ENCODE results near the gene DLX2. TPM values are rescaled to one million over a fixed set of nuclear protein-coding genes. Genes with fewer than 3 reads are reported as not detected.

Gene DLX2
- total RNA-seq, 4 donors from 2014 or later, result not detected

GRCh38 chr2:172100935-172101820, 1.5 kb downstream of the DLX2 start:
- no peak for TF ChIP-seq POLR2A (IDR thresholded peaks at IDR 0.05)
- TF ChIP-seq, protein P1, sequence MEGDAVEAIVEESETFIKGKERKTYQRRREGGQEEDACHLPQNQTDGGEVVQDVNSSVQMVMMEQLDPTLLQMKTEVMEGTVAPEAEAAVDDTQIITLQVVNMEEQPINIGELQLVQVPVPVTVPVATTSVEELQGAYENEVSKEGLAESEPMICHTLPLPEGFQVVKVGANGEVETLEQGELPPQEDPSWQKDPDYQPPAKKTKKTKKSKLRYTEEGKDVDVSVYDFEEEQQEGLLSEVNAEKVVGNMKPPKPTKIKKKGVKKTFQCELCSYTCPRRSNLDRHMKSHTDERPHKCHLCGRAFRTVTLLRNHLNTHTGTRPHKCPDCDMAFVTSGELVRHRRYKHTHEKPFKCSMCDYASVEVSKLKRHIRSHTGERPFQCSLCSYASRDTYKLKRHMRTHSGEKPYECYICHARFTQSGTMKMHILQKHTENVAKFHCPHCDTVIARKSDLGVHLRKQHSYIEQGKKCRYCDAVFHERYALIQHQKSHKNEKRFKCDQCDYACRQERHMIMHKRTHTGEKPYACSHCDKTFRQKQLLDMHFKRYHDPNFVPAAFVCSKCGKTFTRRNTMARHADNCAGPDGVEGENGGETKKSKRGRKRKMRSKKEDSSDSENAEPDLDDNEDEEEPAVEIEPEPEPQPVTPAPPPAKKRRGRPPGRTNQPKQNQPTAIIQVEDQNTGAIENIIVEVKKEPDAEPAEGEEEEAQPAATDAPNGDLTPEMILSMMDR (IDR thresholded peaks at IDR 0.05 in 4 of 5, conservative IDR thresholded peaks at IDR 0.05 in 1 of 5), result no peak
- H3K4me3 ChIP-seq, result peak overlapping the region in 2 of 4 donors; percentile 45 to 53
- no peak for DNase-seq

DNA sequence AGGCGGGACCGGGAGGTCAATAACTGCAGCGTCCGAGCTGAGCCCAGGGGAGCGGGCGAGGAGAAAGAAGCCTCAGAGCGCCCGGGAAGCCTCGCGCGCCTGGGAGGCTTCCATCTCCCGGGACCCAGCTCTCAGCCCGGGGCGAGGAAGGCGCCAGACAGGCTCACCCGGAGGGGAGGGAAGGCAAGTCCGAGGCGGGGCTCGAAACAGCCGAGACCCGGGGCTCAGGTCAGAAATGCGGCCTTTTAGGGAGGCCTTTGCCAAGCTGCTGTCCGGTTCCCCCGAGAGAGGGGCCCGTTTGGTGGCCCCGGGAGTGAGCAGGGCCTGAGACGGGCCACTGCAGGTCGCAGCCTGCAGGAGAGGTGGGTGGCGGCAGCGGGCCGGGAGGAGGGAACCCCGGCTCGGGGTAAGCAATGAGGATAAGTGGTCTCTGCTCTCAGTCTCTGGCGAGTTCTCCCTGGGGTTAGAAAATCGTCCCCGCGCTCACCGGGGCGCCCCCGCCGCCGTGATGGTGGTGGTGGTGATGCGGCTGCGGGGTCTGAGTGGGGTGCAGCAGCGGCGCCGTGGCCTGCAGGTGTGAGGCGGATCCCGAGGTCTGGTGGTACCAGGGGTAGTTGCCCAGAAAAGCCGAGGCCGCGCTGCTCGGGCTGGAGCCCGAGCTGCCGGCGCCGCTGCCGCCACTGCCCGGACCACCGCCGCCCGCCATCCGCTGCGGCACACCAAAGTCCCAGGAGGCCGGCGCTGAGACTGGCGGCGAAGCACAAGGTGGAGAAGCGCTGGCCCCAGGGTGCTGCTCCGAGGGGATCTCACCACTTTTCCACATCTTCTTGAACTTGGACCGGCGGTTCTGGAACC, 2.4 kb downstream of the DLX2 start:
- no peak for ATAC-seq
- H3K4me1 ChIP-seq, result peaks cover 31 to 57% of the 10 kb centered on the region in 2 donors
- peaks cover 99 to 100% (median 100%) of the 10 kb centered on the region in 3 donors for H3K27me3 ChIP-seq
- H3K4me3 ChIP-seq, result no peak overlapping the region
- no peaks in the 10 kb centered on the region for H3K9me3 ChIP-seq
- intact Hi-C loops (cut with DNase I; ENCODE audit: low total_unique reads), result loop anchor here (5.0 to 10.0 kb wide), 3 partner anchors 146 to 413 kb away; partner anchors contain the start of gene DYNC1I2
- in situ Hi-C loops (cut with MboI; ENCODE audit: low sequenced_read_pairs in 4 of 4), result loop anchor here (10.0 to 25.0 kb wide), 5 partner anchors 288 to 513 kb away; no protein-coding TSS in a partner anchor
- no peak for DNase-seq
- H3K27ac ChIP-seq, result no peak overlapping the region
- H3K36me3 ChIP-seq, result no peaks in the 10 kb centered on the region
- TF ChIP-seq POLR2A (IDR thresholded peaks at IDR 0.05), result no peak
- TF ChIP-seq, protein P1 (IDR thresholded peaks at IDR 0.05 in 4 of 5, conservative IDR thresholded peaks at IDR 0.05 in 1 of 5), result no peak

More at GRCh38 chr2:172100935-172101820, 1.5 kb downstream of the DLX2 start:
- H3K27ac ChIP-seq, result no peak overlapping the region
- in situ Hi-C loops (cut with MboI; ENCODE audit: low sequenced_read_pairs in 4 of 4) (loop anchor here (10.0 to 25.0 kb wide), 5 partner anchors 289 to 514 kb away; no protein-coding TSS in a partner anchor), intact Hi-C loops (cut with DNase I; ENCODE audit: low total_unique reads) (loop anchor here (5.0 to 10.0 kb wide), 3 partner anchors 146 to 414 kb away; partner anchors contain the start of gene DYNC1I2)
- ATAC-seq, result no peak
- no peaks in the 10 kb centered on the region for H3K9me3 ChIP-seq
- no peaks in the 10 kb centered on the region for H3K36me3 ChIP-seq
- H3K4me1 ChIP-seq, result peaks cover 26 to 49% of the 10 kb centered on the region in 2 donors
- peaks cover 99 to 100% (median 100%) of the 10 kb centered on the region in 3 donors for H3K27me3 ChIP-seq

- Histone ChIP-seq H3K9me3 (no peaks in the 10 kb centered on the region), H3K27ac (no peak overlapping the region), H3K27me3 (peaks cover 99 to 100% (median 100%) of the 10 kb centered on the region in 3 donors), H3K4me1 (peaks cover 35 to 64% of the 10 kb centered on the region in 2 donors), H3K4me3 (peak overlapping the region in 2 of 4 donors; percentile 32 to 48), H3K36me3 (no peaks in the 10 kb centered on the region)
- no peak for ATAC-seq
- no peak for TF ChIP-seq POLR2A (IDR thresholded peaks at IDR 0.05)
- TF ChIP-seq, protein P1 (IDR thresholded peaks at IDR 0.05 in 4 of 5, conservative IDR thresholded peaks at IDR 0.05 in 1 of 5), result no peak
- in situ Hi-C loops (cut with MboI; ENCODE audit: low sequenced_read_pairs in 4 of 4) (loop anchor here (10.0 to 25.0 kb wide), 5 partner anchors 287 to 512 kb away; no protein-coding TSS in a partner anchor), intact Hi-C loops (cut with DNase I; ENCODE audit: low total_unique reads) (loop anchor here (5.0 to 10.0 kb wide), 4 partner anchors 102 to 412 kb away; partner anchors contain the start of genes DYNC1I2 and METAP1D)
- DNase-seq, result no peak
Observed at GRCh38 chr2:172099472-172100079, 3.1 kb downstream of the DLX2 start.

Measured in gastrocnemius medialis (tissue), 4 donors.